ENCODE data around the gene ATOH8. TPM values are rescaled to one million over a fixed set of nuclear protein-coding genes. Genes with fewer than 3 reads are reported as not detected.

Gene ATOH8
- total RNA-seq, 2 experiments from 2014 or later: 0.44 TPM; not detected in 1

GRCh38 chr2:85796341-85797262 is 42.8 kb downstream of the ATOH8 start:
- H4K20me1 ChIP-seq (ENCODE audit: insufficient read depth, low read length): no peaks in the 10 kb centered on the region
- TF ChIP-seq EZH2phosphoT487 (IDR thresholded peaks at IDR 0.05; ENCODE audit: borderline replicate concordance, low read depth, low read length): no peak
- TF ChIP-seq, protein P1, sequence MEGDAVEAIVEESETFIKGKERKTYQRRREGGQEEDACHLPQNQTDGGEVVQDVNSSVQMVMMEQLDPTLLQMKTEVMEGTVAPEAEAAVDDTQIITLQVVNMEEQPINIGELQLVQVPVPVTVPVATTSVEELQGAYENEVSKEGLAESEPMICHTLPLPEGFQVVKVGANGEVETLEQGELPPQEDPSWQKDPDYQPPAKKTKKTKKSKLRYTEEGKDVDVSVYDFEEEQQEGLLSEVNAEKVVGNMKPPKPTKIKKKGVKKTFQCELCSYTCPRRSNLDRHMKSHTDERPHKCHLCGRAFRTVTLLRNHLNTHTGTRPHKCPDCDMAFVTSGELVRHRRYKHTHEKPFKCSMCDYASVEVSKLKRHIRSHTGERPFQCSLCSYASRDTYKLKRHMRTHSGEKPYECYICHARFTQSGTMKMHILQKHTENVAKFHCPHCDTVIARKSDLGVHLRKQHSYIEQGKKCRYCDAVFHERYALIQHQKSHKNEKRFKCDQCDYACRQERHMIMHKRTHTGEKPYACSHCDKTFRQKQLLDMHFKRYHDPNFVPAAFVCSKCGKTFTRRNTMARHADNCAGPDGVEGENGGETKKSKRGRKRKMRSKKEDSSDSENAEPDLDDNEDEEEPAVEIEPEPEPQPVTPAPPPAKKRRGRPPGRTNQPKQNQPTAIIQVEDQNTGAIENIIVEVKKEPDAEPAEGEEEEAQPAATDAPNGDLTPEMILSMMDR (conservative IDR thresholded peaks at IDR 0.05; ENCODE audit: low read length): no peak
- no peak overlapping the region for H3K27ac ChIP-seq (ENCODE audit: low read depth, low read length, poor library complexity, severe bottlenecking)
- H2AFZ ChIP-seq (ENCODE audit: low read length): no peak overlapping the region
- H3K79me2 ChIP-seq (ENCODE audit: insufficient read depth, low read depth, low read length): no peaks in the 10 kb centered on the region
- H3K9me2 ChIP-seq (ENCODE audit: insufficient read depth, low read length): no peaks in the 10 kb centered on the region
- H3K4me3 ChIP-seq (ENCODE audit: low read depth, low read length, poor library complexity, severe bottlenecking): no peak overlapping the region
- ChIA-PET CTCF (ENCODE audit: unreplicated experiment) (no interaction called here), POLR2A (interaction anchor here (0.6 kb wide), 1 partner anchor 19 kb away, joined by 3 read pairs; no protein-coding TSS in a partner anchor)
- no peaks in the 10 kb centered on the region for H3K36me3 ChIP-seq (ENCODE audit: insufficient read depth, low read length)
- DNase-seq (ENCODE audit: low spot score): no peak
- H3K9me3 ChIP-seq (ENCODE audit: low read length): no peaks in the 10 kb centered on the region
- intact Hi-C loops (cut with micrococcal nuclease; ENCODE audit: unreplicated experiment): no loop called here
- no peaks in the 10 kb centered on the region for H3K4me1 ChIP-seq (ENCODE audit: insufficient read depth, low read length, poor library complexity, severe bottlenecking)
- no TSS peak for BruUV-seq (replicated peaks)
- no peak overlapping the region for H3K4me2 ChIP-seq (ENCODE audit: low read length)

DNA sequence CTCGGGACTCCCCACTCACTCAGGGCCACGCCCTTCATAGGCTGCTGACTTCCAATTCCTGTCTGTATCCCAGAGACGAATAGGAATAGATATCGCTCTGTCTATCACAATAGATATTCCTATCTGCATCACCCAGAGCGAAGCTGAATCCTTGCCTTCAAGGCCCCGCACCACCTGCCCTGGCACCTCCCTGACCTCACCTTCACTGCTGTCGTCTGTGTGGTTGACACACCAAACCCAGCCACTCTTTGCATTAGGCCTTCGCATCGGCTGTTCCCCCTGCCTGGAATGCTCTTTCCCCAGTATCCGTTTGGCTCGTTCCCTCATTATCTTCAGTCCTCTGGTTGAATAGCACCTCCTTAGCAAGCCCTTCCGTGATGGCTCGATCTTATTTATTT is 43.5 kb downstream of the ATOH8 start:
- Histone ChIP-seq H2AFZ (ENCODE audit: low read length) (no peak overlapping the region), H3K9me2 (ENCODE audit: insufficient read depth, low read length) (no peaks in the 10 kb centered on the region), H3K27ac (ENCODE audit: low read depth, low read length, poor library complexity, severe bottlenecking) (no peak overlapping the region), H3K9me3 (ENCODE audit: low read length) (no peaks in the 10 kb centered on the region), H3K4me3 (ENCODE audit: low read depth, low read length, poor library complexity, severe bottlenecking) (no peak overlapping the region), H4K20me1 (ENCODE audit: insufficient read depth, low read length) (no peaks in the 10 kb centered on the region), H3K4me1 (ENCODE audit: insufficient read depth, low read length, poor library complexity, severe bottlenecking) (no peaks in the 10 kb centered on the region), H3K36me3 (ENCODE audit: insufficient read depth, low read length) (no peaks in the 10 kb centered on the region), H3K4me2 (ENCODE audit: low read length) (no peak overlapping the region), H3K79me2 (ENCODE audit: insufficient read depth, low read depth, low read length) (no peaks in the 10 kb centered on the region)
- POLR2A ChIA-PET: no interaction called here
- TF ChIP-seq, protein P1 (conservative IDR thresholded peaks at IDR 0.05; ENCODE audit: low read length): no peak
- TF ChIP-seq EZH2phosphoT487 (IDR thresholded peaks at IDR 0.05; ENCODE audit: borderline replicate concordance, low read depth, low read length): no peak
- intact Hi-C loops (cut with micrococcal nuclease; ENCODE audit: unreplicated experiment): no loop called here
- CTCF ChIA-PET (ENCODE audit: unreplicated experiment): no interaction called here
- DNase-seq (ENCODE audit: low spot score): no peak
- BruUV-seq (replicated peaks): no TSS peak

GRCh38 chr2:85797921-85798320 is 44.1 kb downstream of the ATOH8 start:
- Histone ChIP-seq H4K20me1 (ENCODE audit: insufficient read depth, low read length) (no peaks in the 10 kb centered on the region), H3K4me2 (ENCODE audit: low read length) (no peak overlapping the region), H3K9me3 (ENCODE audit: low read length) (no peaks in the 10 kb centered on the region), H2AFZ (ENCODE audit: low read length) (no peak overlapping the region), H3K4me3 (ENCODE audit: low read depth, low read length, poor library complexity, severe bottlenecking) (no peak overlapping the region), H3K4me1 (ENCODE audit: insufficient read depth, low read length, poor library complexity, severe bottlenecking) (no peaks in the 10 kb centered on the region), H3K36me3 (ENCODE audit: insufficient read depth, low read length) (no peaks in the 10 kb centered on the region), H3K9me2 (ENCODE audit: insufficient read depth, low read length) (no peaks in the 10 kb centered on the region), H3K79me2 (ENCODE audit: insufficient read depth, low read depth, low read length) (no peaks in the 10 kb centered on the region), H3K27ac (ENCODE audit: low read depth, low read length, poor library complexity, severe bottlenecking) (no peak overlapping the region)
- ChIA-PET POLR2A (interaction anchor here (0.6 kb wide), 1 partner anchor 386 kb away, joined by 3 read pairs; no protein-coding TSS in a partner anchor), CTCF (ENCODE audit: unreplicated experiment) (no interaction called here)
- no peak for DNase-seq (ENCODE audit: low spot score)
- TF ChIP-seq, protein P1 (conservative IDR thresholded peaks at IDR 0.05; ENCODE audit: low read length): peak; percentile 51
- no peak for TF ChIP-seq EZH2phosphoT487 (IDR thresholded peaks at IDR 0.05; ENCODE audit: borderline replicate concordance, low read depth, low read length)
- intact Hi-C loops (cut with micrococcal nuclease; ENCODE audit: unreplicated experiment): no loop called here
- BruUV-seq (replicated peaks): no TSS peak
